ENCODE measurements around the gene TGM3.

The TGM3 gene

DNA sequence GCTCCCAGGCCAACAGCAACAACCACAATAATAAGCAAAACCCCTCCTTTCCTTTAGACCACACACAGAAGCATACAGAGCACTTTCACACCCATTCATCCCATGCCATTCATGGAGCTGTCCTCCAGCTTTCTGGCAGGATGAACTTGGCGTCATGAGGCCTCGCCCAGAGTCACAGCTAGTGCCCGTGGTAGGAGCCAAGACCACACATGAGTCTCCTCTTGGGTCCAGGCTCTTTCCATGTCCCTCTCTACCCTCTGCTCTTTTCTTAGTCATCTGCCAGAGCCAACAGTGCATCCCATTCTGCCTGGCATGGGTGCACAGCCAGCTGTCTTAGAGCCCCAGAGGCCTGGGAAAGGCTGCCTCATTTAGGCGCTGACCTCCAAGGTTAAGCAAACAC is 1.8 kb upstream of the TGM3 start:
- no peak overlapping the region for H3K27ac ChIP-seq
- TF ChIP-seq CTCF (conservative IDR thresholded peaks at IDR 0.05): no peak

- H3K27ac ChIP-seq: no peak overlapping the region
- no peak for TF ChIP-seq CTCF (conservative IDR thresholded peaks at IDR 0.05)
These were observed 515 bp upstream of the TGM3 start for GRCh38 chr20:2295286-2295685.

GRCh38 chr20:2296524-2297356 is 939 bp downstream of the TGM3 start:
- TF ChIP-seq CTCF (conservative IDR thresholded peaks at IDR 0.05): no peak
- no peak overlapping the region for H3K27ac ChIP-seq

DNA sequence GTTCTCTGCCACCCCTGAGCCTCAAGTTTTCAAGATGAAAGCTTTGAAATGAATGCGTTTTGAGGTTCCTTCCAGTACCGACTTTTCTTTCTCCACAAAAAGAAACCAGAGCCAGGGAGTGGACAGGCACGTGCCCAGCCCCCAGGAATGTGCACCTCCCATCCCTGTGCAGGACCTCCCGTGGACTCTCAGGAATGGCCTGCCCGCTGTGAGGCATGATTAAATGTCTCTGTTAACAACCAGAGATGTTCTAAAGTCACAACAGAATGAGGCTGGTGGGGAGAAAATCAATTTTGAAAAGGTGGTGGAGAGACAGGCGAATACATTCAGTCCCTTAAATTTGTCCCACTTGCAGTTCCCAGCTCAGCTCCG is 1.5 kb downstream of the TGM3 start:
- no peak overlapping the region for H3K27ac ChIP-seq
- TF ChIP-seq CTCF (conservative IDR thresholded peaks at IDR 0.05): no peak

DNA sequence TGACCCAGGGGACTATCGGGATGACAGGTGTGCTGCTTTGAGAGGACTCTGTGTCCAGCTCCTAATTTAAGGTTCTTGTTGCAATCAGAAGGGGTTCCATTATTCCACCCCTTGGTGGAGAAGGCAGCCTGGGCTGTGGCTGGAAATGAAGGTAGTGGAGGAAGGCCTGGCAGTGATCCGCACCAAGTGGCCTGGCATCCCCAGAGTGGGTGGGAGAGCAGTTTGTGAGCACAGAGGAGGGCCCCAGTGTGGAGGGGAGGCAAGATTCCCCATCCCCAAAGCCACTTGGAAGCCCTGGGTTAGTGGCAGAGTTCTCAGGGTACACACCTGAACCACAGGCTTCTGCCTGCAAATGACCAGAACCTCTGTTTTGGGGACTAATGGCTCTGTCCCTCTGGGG is 2.3 kb downstream of the TGM3 start:
- no peak overlapping the region for H3K27ac ChIP-seq
- TF ChIP-seq CTCF (conservative IDR thresholded peaks at IDR 0.05): no peak

DNA sequence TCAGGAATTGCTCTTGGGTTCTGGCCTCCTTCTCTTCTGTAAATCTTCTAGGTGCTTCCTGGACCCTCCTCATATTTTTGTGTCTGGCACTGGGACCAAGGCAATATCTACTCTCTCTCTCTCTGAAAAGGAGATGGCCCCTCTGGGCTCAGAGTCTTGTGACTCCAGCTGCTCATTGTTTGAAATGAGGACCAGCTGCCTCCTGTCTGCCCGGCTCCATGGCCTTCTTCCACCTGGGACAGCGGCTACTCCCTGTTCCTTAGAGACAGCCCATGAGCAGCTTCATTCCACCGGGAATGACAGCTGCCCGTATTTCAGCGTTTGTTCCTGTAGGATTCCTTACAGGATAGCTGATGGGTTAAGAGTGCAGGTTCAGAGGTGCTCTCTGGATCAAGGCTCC is 2.9 kb downstream of the TGM3 start:
- TF ChIP-seq CTCF (conservative IDR thresholded peaks at IDR 0.05): no peak
- no peak overlapping the region for H3K27ac ChIP-seq

- no peak overlapping the region for H3K27ac ChIP-seq
- TF ChIP-seq CTCF (conservative IDR thresholded peaks at IDR 0.05): no peak
These were observed 3.5 kb downstream of the TGM3 start for GRCh38 chr20:2299301-2299700.

All from VCaP (cell line).